ENCODE data around the gene STX18. TPM values are rescaled to one million over a fixed set of nuclear protein-coding genes. Genes with fewer than 3 reads are reported as not detected.
A peak's percentile ranks its signal among the peaks of the same experiment; 100 is the strongest.

STX18 gene
- total RNA-seq, 6 experiments from 2014 or later = 11.7 to 18.4 (median 15.8) TPM

- Histone ChIP-seq H3K4me3 (no peak overlapping the region), H3K9me3 (no peaks in the 10 kb centered on the region), H3K27ac (no peak overlapping the region), H3K27me3 (no peaks in the 10 kb centered on the region), H3K36me3 (peaks cover 0 to 27% (median 12%) of the 10 kb centered on the region in 4 donors), H3K4me1 (peaks cover 0 to 24% (median 0%) of the 10 kb centered on the region in 4 donors)
- intact Hi-C loops (cut with DNase I) = no loop called here
- WGBS (ENCODE audit: insufficient coverage, low coverage, low lambda C conversion rate, missing lambda C conversion rate) = 98% methylated on average over 7 of the region's 12 CpGs
- ATAC-seq (no peak), DNase-seq (peak in 1 of 3 donors; percentile 11)
- TF ChIP-seq, protein P1, sequence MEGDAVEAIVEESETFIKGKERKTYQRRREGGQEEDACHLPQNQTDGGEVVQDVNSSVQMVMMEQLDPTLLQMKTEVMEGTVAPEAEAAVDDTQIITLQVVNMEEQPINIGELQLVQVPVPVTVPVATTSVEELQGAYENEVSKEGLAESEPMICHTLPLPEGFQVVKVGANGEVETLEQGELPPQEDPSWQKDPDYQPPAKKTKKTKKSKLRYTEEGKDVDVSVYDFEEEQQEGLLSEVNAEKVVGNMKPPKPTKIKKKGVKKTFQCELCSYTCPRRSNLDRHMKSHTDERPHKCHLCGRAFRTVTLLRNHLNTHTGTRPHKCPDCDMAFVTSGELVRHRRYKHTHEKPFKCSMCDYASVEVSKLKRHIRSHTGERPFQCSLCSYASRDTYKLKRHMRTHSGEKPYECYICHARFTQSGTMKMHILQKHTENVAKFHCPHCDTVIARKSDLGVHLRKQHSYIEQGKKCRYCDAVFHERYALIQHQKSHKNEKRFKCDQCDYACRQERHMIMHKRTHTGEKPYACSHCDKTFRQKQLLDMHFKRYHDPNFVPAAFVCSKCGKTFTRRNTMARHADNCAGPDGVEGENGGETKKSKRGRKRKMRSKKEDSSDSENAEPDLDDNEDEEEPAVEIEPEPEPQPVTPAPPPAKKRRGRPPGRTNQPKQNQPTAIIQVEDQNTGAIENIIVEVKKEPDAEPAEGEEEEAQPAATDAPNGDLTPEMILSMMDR (IDR thresholded peaks at IDR 0.05) = no peak
- no peak for TF ChIP-seq POLR2A (IDR thresholded peaks at IDR 0.05)
These were observed 122.0 kb downstream of the STX18 start for GRCh38 chr4:4419896-4420295.

GRCh38 chr4:4418676-4419390, 123.0 kb downstream of the STX18 start:
- DNase-seq (peak in 1 of 3 donors; percentile 15), ATAC-seq (no peak)
- no peaks in the 10 kb centered on the region for H3K27me3 ChIP-seq
- intact Hi-C loops (cut with DNase I) = no loop called here
- no peaks in the 10 kb centered on the region for H3K9me3 ChIP-seq
- TF ChIP-seq POLR2A (IDR thresholded peaks at IDR 0.05) = no peak
- TF ChIP-seq, protein P1 (IDR thresholded peaks at IDR 0.05) = no peak
- peaks cover 0 to 27% (median 12%) of the 10 kb centered on the region in 4 donors for H3K36me3 ChIP-seq
- 82% methylated on average over 16 of the region's 19 CpGs for WGBS (ENCODE audit: insufficient coverage, low coverage, low lambda C conversion rate, missing lambda C conversion rate)
- peaks cover 0 to 13% (median 0%) of the 10 kb centered on the region in 4 donors for H3K4me1 ChIP-seq
- no peak overlapping the region for H3K27ac ChIP-seq
- no peak overlapping the region for H3K4me3 ChIP-seq

- no peak for TF ChIP-seq POLR2A (IDR thresholded peaks at IDR 0.05)
- TF ChIP-seq, protein P1 (IDR thresholded peaks at IDR 0.05) = no peak
- Histone ChIP-seq H3K9me3 (no peaks in the 10 kb centered on the region), H3K4me3 (no peak overlapping the region), H3K36me3 (peaks cover 0 to 27% (median 10%) of the 10 kb centered on the region in 4 donors), H3K4me1 (peaks cover 0 to 4% (median 0%) of the 10 kb centered on the region in 4 donors), H3K27me3 (no peaks in the 10 kb centered on the region), H3K27ac (no peak overlapping the region)
- intact Hi-C loops (cut with DNase I) = no loop called here
- ATAC-seq (no peak), DNase-seq (peak in 1 of 3 donors; percentile 23)
- 78% methylated on average over 2 of the region's 7 CpGs for WGBS (ENCODE audit: insufficient coverage, low coverage, low lambda C conversion rate, missing lambda C conversion rate)
These were observed 124.0 kb downstream of the STX18 start for GRCh38 chr4:4417886-4418285.

DNA sequence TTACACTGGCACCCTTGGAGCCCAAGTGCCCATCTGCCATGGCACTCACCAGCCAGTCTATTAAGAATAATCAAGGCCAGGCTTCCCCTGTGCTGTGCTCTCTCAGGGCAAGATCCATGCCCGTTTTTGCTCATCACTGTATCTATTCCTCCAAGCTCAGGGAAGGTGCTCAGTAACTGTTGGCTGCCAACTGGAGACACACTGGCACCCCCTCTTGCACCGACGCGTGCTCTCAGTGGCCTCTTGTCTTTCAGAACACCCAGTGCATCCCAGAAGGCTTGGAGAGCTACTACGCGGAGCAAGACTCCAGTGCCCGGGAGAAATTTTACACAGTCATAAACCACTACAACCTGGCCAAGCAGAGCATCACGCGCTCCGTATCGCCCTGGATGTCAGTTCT, 124.9 kb downstream of the STX18 start:
- H3K36me3 ChIP-seq = peaks cover 0 to 26% (median 10%) of the 10 kb centered on the region in 4 donors
- TF ChIP-seq POLR2A (IDR thresholded peaks at IDR 0.05) = no peak
- TF ChIP-seq, protein P1 (IDR thresholded peaks at IDR 0.05) = no peak
- 95% methylated on average over 6 of the region's 11 CpGs for WGBS (ENCODE audit: insufficient coverage, low coverage, low lambda C conversion rate, missing lambda C conversion rate)
- H3K9me3 ChIP-seq = no peaks in the 10 kb centered on the region
- ATAC-seq (no peak), DNase-seq (no peak)
- no peaks in the 10 kb centered on the region for H3K4me1 ChIP-seq
- no peak overlapping the region for H3K27ac ChIP-seq
- H3K27me3 ChIP-seq = no peaks in the 10 kb centered on the region
- H3K4me3 ChIP-seq = no peak overlapping the region
- intact Hi-C loops (cut with DNase I) = no loop called here

All from right lobe of liver (tissue), 6 donors.